ENCODE data around the gene OAS3.
"Not testable (repeated sequence)": the region's sequence is repeated elsewhere in the genome, so short reads cannot be mapped to it uniquely, and the experiment has no call there.

OAS3 gene

DNA sequence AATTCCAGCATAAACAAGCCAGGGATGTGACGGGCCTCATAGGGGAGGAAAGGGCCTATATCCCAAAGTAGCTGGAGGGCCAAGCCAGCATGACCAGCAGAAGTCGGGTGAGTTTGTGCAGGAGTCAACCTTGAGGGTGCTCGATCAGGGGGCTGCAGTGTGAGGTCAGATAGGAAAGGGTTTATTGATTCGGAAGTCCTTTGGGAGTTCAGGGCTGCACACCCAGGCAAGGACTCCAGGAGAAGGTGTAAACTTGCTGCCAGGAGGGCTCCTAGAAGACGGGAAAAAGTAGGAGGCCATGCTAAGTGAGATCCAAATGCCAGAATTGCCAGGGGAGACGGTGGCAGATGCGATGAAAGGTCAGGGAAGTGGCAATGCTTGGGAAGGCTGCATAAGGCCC, 36.6 kb downstream of the OAS3 start:
- no peak for DNase-seq (ENCODE audit: insufficient read length, low spot score)
- no peak for TF ChIP-seq POLR2A (IDR thresholded peaks at IDR 0.05; ENCODE audit: low read depth, low read length)
- FAIRE-seq: no peak

DNA sequence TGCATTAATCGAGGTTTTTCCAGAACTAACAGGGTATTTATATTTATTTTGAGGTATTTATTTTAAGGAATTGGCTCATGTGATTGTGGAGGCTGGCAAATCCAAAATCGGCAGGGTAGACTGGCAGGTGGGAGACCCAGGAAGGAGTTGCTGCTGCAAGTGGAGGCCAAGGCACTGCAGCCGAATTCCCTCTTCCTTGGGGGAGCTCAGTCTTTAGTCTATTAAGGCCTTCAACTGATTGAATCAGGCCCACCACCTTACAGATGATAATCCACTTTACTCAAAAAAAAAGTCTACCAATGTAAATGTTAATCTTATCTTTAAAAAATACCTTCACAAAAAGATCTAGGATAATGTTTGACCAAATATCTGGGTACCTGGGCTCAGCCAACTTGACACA, 38.9 kb downstream of the OAS3 start:
- DNase-seq (ENCODE audit: insufficient read length, low spot score) (no peak), FAIRE-seq (no peak)

DNA sequence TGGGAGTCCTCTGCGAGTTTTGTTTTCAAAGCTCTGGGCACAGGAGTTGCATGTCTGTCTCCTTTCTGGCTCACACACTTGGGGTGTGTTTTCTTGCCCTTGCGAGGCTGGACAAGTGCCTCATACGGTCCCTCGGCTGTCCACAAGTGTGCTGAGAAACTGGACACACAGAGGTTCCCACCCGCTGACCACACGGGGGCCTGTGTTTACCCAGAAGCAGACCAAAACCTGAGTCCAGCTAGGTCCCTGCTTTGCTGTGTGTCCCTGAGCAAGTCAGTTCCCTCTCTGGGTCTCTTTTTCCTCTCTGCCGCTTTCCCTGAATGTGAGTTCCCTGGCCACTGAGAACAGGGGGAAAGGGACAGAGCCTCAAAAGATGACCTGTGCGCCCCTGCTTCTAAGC, 39.4 kb downstream of the OAS3 start:
- no peak for FAIRE-seq
- no peak for DNase-seq (ENCODE audit: insufficient read length, low spot score)
- TF ChIP-seq POLR2A (IDR thresholded peaks at IDR 0.05; ENCODE audit: low read depth, low read length): no peak

More for the DNA sequence above, 38.9 kb downstream of the OAS3 start:
- no peak for TF ChIP-seq POLR2A (IDR thresholded peaks at IDR 0.05; ENCODE audit: low read depth, low read length)

DNA sequence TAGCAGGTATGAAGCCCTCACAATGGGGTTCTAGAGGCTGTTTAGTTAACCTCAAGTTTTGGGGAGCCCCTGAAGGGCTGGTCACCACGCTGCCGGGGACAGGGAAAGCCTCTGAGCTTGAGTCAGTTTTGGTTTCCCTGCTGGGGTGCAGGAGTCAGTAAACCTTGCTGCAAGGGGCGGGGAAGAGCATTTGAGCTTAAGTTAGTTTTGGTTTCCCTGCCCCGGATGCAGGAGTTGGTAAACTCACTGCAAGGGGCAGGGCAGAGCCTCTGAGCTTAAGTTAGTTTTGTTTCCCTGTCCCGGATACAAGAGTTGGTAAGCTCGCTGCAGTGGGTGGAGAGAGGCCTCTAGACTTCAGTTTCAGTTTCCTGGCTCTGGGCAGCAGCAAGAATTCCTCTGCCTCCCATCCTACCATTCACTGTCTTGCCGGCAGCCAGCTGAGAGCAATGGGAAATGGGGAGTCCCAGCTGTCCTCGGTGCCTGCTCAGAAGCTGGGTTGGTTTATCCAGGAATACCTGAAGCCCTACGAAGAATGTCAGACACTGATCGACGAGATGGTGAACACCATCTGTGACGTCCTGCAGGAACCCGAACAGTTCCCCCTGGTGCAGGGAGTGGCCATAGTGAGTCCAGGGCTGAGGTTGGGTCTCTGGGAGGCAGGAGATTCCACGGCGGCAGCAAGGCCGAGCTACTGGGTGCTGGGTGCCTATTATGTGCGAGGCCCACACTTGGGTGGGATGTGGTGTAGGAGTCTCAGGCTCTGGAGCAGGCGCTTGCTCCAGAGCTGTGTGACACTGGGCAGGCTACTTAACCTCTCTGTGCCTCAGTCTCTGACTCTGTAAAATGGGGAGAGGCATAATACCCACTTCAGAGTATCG, 40.1 kb downstream of the OAS3 start, which contains the start of gene OAS2:
OAS2 (plus strand) TSS at position 357 of the 878 bp plus-strand sequence; CDS start at position 447, 90 bp downstream.
- peak; percentile 50 for DNase-seq (ENCODE audit: insufficient read length, low spot score)
- TF ChIP-seq POLR2A (IDR thresholded peaks at IDR 0.05; ENCODE audit: low read depth, low read length): no peak
- FAIRE-seq: peak; percentile 53

DNA sequence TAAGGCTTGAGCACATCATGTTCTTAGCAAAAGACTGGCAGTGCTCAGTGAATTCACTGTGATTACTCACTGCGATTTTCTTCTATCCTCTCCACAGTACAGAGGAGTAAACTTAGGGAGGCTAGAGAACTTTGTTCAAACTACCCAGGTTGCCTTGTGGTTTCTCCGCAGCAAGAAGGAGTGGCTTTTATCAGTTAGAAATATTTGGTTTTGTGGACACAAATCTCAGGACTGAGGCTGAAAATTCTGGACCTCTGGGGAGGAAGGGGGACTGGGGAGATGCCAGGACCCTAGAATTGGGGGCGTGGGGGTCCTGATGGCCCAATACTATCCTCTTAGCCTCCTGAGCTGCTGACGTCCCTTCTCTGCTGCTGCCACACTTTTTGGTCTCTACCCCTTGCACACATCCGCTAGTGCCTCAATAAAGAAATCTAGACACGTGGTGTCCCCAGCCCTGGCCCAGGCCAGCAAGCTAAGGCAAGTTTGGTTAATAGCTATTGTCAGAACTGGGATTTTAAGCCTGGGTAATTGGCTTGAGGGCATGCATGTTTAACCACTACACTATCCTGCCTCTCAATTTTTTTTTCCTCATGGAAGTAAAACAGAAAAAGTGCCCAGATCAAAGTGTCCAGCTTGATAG, 40.9 kb downstream of the OAS3 start:
- FAIRE-seq: no peak
- TF ChIP-seq POLR2A (IDR thresholded peaks at IDR 0.05; ENCODE audit: low read depth, low read length): no peak
- no peak for DNase-seq (ENCODE audit: insufficient read length, low spot score)

DNA sequence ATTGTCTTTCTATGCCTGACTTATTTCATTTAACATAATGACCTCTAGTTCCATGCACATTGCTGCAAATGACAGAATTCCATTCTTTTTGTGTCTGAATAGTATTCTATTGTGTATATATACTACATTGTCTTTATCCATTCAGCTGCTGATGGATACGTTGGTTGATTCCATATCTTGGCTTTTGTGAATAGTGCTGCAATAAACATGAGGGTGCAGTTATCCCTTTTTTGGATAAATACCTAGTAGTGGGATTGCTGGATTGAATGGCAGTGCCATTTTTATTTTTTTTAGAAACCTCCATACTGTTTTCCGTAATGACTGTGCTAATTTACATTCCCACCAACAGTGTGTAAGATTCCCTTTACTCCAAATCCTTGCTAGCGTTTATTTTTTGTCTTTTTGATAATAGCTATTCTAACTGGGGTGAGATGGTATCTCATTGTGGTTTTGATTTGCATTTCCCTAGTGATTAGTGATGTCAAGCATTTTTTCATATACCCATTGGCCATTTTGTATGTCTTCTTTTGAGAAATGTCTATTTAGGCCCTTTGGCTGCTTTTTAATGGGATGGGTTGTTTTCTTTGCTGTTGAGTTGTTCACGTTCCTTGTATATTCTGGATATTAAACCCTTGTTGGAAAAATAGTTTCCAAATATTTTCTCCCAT, 42.4 kb downstream of the OAS3 start:
- no peak for TF ChIP-seq POLR2A (IDR thresholded peaks at IDR 0.05; ENCODE audit: low read depth, low read length)
- FAIRE-seq (no peak), DNase-seq (ENCODE audit: insufficient read length, low spot score) (no peak)

DNA sequence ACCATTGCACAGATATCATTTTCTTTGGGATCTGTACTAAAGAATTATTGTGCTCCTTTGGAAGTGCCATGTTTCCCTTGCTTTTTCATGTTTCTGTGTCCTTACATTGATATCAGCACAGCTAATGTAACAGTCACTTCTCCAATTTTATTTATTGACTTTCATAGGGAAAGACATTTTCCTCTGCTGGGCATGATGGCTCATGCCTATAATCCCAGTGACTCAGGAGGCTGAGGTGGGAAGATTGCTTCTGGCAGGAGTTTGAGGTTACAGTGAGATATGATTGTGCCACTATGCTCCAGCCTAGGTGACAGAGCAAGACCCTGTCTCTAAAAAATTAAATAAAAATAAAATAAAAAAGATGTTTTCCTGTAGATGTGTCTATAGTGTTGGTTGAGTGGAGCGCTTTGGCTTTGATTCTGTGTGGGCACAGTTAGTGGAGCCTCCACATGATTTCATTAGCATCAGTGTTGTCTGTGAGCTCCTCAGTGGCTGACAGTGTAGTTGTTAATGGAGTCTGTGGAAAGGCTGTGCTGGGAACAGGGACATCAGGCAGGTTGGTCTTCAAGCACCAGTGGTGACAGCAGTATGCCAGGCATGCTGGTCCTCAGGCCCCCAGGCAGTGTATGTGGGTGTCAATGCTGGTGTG, 47.5 kb downstream of the OAS3 start:
- FAIRE-seq (no peak), DNase-seq (ENCODE audit: insufficient read length, low spot score) (no peak)
- TF ChIP-seq POLR2A (IDR thresholded peaks at IDR 0.05; ENCODE audit: low read depth, low read length): no peak

DNA sequence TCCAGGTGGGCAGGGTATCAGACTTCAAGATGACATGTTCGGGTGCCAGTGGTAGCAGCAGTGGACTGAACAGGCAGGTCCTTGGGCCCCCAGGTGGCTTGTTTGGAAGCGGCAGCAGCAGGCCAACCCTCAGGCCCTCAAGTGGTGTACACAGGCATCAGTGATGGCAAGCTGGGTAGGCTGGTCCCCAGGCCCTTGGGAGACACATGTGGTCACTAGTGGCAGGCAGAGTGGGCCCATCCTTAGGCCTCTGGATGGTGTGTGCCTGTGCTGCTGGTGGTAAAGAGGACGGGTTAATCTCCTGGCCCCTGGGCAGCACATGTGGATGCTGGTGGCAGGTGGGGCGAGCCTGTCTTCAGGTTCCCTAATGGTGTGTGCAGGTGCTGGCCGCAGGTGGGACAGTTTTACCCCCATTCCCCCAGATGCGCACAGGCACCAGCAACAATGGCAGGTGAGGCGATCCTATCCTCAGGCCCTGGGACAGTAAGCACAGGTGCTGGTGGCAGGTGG, 48.1 kb downstream of the OAS3 start:
- no peak for TF ChIP-seq POLR2A (IDR thresholded peaks at IDR 0.05; ENCODE audit: low read depth, low read length)
- FAIRE-seq (no peak), DNase-seq (ENCODE audit: insufficient read length, low spot score) (no peak)

DNA sequence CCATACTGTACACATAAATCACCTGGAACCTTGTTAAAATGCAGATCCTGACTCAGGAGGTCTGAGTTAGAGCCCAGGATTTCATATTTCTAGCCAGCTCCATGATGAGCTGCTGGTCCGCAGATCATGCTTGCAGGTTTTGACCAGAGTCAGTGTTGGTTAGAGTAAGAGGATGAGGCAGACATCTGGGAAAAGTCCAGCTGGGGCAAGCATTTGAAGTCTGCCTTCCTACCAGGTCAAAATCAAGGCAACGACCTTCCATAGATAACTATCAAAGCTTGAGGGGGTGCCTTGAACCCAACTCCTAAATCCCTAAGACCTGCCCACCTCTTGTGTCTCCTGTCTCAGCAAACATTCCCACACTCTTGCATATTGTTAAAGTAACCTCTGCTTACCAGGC, 49.3 kb downstream of the OAS3 start:
- no peak for FAIRE-seq
- DNase-seq (ENCODE audit: insufficient read length, low spot score): no peak
- no peak for TF ChIP-seq POLR2A (IDR thresholded peaks at IDR 0.05; ENCODE audit: low read depth, low read length)

DNA sequence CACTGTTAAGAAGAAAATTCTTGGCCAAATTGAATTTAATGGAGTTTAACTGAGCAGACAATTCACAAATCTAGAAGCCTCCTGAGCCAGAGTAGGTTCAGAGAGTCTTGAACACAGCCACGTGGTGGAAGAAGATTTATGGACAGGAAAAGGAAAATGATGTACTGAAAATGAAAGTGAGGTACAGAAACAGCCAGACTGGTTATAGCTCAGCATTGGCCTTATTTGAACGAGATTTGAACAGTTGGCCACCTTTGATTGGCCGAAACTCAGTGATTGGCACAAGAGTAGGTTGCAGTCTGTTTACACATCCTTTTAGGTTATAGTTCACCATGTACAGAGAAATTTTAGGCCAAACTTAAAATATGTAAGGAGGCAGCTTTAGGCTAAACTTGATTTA, 50.0 kb downstream of the OAS3 start:
- no peak for DNase-seq (ENCODE audit: insufficient read length, low spot score)
- no peak for TF ChIP-seq POLR2A (IDR thresholded peaks at IDR 0.05; ENCODE audit: low read depth, low read length)
- FAIRE-seq: no peak

DNA sequence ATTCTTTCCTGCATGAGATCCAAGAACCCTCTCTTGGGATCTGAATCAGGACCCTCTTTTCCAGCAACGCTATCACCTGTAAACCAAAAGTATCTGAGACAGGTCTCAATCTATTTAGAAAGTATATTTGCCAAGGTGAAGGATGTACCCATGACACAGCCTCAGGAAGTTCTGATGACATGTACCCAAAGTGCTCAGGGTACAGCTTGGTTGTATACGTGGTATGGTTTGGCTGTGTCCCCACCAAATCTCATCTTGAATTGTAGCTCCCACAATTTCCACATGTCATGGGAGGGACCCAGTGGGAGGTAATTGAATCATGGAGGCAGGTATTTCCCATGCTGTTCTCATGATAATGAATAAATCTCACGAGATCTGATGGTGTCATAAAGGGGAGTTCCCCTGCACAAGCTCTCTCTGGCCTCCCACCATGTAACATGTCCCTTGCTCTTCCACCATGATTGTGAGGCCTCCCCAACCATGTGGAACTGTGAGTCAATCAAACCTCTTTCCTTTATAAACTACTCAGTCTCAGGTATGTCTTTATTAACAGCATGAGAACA, 50.6 kb downstream of the OAS3 start:
- DNase-seq (ENCODE audit: insufficient read length, low spot score); FAIRE-seq: not testable (repeated sequence)

DNA sequence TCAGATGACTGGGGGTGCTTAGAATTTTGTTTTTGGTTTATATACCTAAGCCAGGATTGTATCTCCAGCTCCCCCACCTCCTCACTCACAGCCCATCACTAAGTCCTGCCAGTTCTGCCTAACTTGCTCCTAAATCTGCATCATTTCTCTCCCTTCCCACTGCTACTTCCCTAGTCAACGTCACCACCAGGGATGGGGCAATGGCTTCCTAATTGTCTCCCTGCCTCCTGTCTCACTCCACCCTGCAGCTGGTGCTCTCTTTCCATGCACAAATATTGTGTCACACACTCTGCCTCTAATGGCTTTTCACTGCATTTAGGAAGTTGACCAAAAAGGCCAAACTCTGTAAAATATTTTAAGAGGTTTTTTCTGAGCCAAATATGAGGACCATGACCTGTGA, 51.5 kb downstream of the OAS3 start:
- DNase-seq (ENCODE audit: insufficient read length, low spot score) (no peak), FAIRE-seq (no peak)
- TF ChIP-seq POLR2A (IDR thresholded peaks at IDR 0.05; ENCODE audit: low read depth, low read length): no peak

DNA sequence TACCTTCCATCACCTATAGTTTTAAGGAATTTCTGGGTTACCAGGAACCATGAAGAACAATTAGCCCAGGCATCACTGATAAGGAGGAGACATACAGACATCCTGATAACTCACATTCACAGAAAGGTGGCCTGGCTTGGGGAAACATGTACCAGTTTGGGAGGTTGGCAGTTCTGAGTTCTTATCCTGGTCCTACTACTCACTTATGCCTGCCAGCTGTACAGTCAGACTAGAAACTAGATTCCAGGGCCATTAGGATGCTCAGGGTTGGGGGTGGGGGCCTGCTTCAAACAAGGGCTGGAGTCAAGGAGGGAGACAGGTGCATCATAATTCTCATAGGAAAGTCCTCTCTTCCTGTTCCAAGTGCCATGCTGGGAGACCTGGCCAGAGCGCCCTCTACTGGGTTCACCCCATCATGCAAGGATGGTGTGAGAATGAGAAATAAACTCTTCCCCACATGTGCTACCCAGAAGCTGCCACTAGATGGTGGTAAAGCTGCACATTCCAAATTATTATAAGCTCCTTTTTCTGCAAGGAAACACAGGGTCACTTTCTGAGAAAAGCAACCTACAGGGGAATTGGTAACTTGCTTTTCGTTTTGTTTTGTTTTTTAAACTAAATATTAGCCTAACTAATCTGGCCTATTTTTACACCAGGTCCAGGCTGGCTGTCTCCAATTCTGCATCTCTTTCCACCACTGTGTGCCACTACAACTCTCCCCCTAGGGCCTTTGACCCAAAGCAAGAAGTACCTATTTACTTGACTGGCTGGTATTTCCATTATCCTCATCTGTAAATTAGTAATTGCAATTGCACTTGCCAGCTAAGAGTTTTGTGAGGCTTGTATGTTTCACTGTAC, 54.5 kb downstream of the OAS3 start:
- DNase-seq (ENCODE audit: insufficient read length, low spot score): peak; percentile 45

More for the DNA sequence above, 54.5 kb downstream of the OAS3 start:
- no peak for FAIRE-seq
- no peak for TF ChIP-seq POLR2A (IDR thresholded peaks at IDR 0.05; ENCODE audit: low read depth, low read length)
